ENCODE measurements around the gene ATXN7L1. TPM values are rescaled to one million over a fixed set of nuclear protein-coding genes. Genes with fewer than 3 reads are reported as not detected.

Gene ATXN7L1
- total RNA-seq, 1 donor from 2014 or later = 2.4 TPM

DNA sequence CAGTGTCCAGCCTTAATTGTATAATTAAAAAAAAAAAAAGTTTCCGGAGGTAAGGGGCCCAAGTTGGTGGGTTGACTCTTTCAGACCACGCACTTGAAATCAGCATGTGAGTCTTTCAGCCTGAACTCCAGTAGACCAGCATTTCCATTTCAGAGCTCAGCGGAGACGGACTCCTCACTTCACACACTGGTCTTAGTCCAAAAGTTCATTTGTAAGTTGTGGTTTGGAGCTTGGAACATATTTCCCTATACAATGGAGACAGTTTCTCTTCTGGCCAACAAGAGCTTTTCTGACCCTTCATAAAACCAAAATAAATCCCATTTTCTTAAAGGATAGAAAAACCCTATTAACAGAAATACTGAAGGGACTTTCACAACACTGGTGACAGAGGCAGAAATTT, 41.0 kb downstream of the ATXN7L1 start:
- no peak overlapping the region for H3K4me3 ChIP-seq (ENCODE audit: low read depth, low read length)
- FAIRE-seq = no peak
- TF ChIP-seq, protein P1, sequence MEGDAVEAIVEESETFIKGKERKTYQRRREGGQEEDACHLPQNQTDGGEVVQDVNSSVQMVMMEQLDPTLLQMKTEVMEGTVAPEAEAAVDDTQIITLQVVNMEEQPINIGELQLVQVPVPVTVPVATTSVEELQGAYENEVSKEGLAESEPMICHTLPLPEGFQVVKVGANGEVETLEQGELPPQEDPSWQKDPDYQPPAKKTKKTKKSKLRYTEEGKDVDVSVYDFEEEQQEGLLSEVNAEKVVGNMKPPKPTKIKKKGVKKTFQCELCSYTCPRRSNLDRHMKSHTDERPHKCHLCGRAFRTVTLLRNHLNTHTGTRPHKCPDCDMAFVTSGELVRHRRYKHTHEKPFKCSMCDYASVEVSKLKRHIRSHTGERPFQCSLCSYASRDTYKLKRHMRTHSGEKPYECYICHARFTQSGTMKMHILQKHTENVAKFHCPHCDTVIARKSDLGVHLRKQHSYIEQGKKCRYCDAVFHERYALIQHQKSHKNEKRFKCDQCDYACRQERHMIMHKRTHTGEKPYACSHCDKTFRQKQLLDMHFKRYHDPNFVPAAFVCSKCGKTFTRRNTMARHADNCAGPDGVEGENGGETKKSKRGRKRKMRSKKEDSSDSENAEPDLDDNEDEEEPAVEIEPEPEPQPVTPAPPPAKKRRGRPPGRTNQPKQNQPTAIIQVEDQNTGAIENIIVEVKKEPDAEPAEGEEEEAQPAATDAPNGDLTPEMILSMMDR (IDR thresholded peaks at IDR 0.05; ENCODE audit: insufficient read depth, low read length, severe bottlenecking) = no peak
- DNase-seq (ENCODE audit: low read depth) = no peak
- no peaks in the 10 kb centered on the region for H3K36me3 ChIP-seq (ENCODE audit: control insufficient read depth, insufficient read depth, low read length)
- no peaks in the 10 kb centered on the region for H3K27me3 ChIP-seq (ENCODE audit: control insufficient read depth, insufficient read depth, low read length)

DNA sequence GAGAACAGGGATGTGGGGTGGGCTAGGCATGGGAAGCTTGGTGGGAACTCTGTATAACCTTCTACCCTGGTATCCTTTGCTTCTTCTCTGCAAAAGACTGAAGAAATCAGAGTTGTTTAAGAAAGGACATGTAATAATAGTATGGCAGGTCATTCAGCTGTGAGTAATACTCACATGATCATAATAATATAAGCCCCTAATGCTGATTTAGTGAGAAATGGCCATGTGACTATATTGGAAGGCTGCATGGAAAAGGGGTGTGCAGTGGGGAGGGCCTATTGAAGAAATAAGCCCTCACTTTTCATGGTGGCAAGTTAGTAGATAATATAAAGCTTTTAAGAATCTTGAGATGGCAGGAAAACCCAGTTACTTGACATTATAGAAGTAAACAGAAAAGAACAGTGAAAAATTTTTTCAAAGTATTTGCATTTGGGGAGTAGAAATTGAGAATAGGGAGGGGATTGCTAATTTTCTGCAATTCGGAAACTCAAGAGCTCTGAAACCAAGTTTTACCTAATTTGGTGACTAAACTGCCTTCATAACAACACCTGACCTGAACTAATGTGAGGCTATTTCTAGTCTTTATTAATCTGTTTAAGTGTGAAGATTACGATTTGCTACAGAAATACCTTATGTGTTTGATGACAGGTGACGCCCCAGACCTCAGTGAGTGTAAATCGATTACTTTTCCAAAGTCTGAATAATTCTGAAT, 44.4 kb downstream of the ATXN7L1 start:
- no peak for FAIRE-seq
- Histone ChIP-seq H3K36me3 (ENCODE audit: control insufficient read depth, insufficient read depth, low read length) (no peaks in the 10 kb centered on the region), H3K27me3 (ENCODE audit: control insufficient read depth, insufficient read depth, low read length) (no peaks in the 10 kb centered on the region), H3K4me3 (ENCODE audit: low read depth, low read length) (no peak overlapping the region)
- DNase-seq (ENCODE audit: low read depth) = no peak
- TF ChIP-seq, protein P1 (IDR thresholded peaks at IDR 0.05; ENCODE audit: insufficient read depth, low read length, severe bottlenecking) = no peak

DNA sequence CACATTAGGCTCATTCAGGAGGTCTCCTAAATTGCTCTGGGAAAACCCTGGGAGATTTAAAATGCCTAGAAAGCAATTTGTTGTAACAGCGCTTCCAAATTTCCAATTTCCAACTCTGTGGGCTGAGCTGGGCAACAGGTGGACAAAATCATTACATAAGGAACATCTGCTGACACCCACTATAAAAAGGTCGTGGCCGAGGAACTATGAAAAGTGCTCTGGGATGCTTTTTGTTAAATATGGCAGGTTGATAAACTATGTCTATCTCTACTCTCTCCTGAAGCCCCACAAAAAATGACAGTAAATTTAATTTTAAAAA, 45.1 kb downstream of the ATXN7L1 start:
- H3K27me3 ChIP-seq (ENCODE audit: control insufficient read depth, insufficient read depth, low read length) = no peaks in the 10 kb centered on the region
- no peaks in the 10 kb centered on the region for H3K36me3 ChIP-seq (ENCODE audit: control insufficient read depth, insufficient read depth, low read length)
- TF ChIP-seq, protein P1 (IDR thresholded peaks at IDR 0.05; ENCODE audit: insufficient read depth, low read length, severe bottlenecking) = no peak
- DNase-seq (ENCODE audit: low read depth) (no peak), FAIRE-seq (no peak)
- H3K4me3 ChIP-seq (ENCODE audit: low read depth, low read length) = no peak overlapping the region

DNA sequence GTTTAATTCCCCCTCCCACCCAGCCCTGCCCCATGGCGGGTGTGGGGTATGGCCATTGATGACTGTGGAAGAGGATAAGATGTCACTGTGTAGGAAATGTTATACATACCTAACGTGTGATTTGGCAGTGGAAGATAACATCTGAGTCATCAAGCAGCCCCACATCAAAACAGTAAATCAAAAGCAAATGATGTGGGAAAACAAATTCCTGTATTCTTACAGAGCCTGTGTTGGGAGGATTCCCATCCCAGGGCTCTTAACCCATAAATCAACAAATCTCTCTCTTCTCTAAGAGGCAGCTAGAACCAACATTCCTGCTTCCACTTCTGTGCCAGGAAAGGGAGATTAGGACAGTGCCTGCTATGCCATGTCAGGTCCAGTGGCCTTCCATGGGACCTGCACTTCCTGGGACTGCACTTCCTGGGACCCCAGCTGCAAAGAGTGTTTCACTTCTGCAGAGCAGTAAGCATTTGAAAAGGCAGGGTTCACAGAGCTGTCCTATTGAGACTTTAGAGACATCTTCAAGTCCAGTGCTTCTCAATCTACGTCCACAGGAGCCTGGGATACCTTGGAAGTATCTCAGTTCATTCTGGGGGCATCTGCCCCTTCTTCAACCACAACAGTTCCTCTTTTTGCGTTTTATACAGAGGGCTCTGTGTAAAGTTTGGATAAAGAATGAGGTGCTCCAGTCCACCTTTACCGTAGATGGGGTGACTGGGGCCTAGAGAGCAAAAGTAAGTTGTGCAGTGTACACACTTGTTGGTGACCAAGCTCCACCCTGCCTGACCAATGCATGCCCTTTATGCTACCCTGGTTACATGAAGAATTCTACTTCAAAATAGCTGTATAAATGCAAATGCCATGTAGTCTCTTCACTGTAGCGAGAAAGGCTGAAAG, 45.7 kb downstream of the ATXN7L1 start:
- DNase-seq (ENCODE audit: low read depth) (peak; percentile 90), FAIRE-seq (no peak)
- Histone ChIP-seq H3K36me3 (ENCODE audit: control insufficient read depth, insufficient read depth, low read length) (no peaks in the 10 kb centered on the region), H3K4me3 (ENCODE audit: low read depth, low read length) (no peak overlapping the region), H3K27me3 (ENCODE audit: control insufficient read depth, insufficient read depth, low read length) (no peaks in the 10 kb centered on the region)
- TF ChIP-seq, protein P1 (IDR thresholded peaks at IDR 0.05; ENCODE audit: insufficient read depth, low read length, severe bottlenecking) = no peak

DNA sequence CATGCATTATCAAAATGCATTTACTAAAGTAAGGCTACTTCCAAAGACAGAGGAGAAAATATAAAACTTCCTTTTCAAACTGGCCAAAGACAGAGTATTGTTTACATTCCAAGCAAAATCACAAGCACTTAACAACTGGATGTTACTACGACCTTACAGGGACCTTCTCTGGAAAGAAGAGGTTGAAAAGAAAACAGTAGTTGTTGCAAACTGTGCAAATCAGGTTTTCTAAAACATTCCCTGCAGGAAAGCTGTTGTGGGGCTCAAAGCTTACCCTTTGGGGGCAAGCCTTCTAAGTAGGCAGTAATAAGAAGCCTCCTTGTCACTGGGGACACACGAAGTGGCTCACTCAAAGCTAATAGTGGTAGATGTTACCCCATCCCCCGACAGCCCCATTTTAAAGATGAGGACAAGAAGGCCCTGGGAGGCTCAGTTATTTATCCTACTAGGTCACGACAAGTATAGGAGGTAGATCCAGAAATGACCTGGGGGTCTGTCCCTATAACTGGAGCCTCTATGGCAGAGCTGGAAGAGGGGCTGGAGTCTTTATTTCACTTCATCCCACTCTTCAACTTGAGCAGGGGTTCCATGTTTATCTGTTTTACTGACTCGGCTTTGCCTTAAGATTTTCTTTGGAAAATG, 46.6 kb downstream of the ATXN7L1 start:
- Histone ChIP-seq H3K27me3 (ENCODE audit: control insufficient read depth, insufficient read depth, low read length) (no peaks in the 10 kb centered on the region), H3K36me3 (ENCODE audit: control insufficient read depth, insufficient read depth, low read length) (no peaks in the 10 kb centered on the region), H3K4me3 (ENCODE audit: low read depth, low read length) (no peak overlapping the region)
- FAIRE-seq = no peak
- no peak for DNase-seq (ENCODE audit: low read depth)
- TF ChIP-seq, protein P1 (IDR thresholded peaks at IDR 0.05; ENCODE audit: insufficient read depth, low read length, severe bottlenecking) = no peak
